HCT116 (cell line): ENCODE measurements around the gene LGALS3. TPM values are rescaled to one million over a fixed set of nuclear protein-coding genes. Genes with fewer than 3 reads are reported as not detected.

Source experiments
- ATAC-seq: fragments of 200-7000 bp; cut with Tn5 transposase; 2 replicates; pipeline ENCODE4 v1.9.1; 2020; ENCODE audit warnings: mild to moderate bottlenecking, moderate library complexity
- BruUV-seq: library from RNA; stranded (reverse); fragments of 400-500 nt; replicated peaks from 2 replicates; lab custom pipeline; 2021; lab: Mats Ljungman, UMichigan
- CTCF ChIA-PET: fragments of 300-600 bp; sonication (Branson Sonifier 250); formaldehyde crosslinking; loops from one replicate; lab custom pipeline; 2021; ENCODE audit warnings: antibody characterized with exemption; lab: Charles Lee
- POLR2A ChIA-PET: fragments of 300-600, 350-600 bp; sonication (Branson Sonifier 250); formaldehyde crosslinking; loops from one replicate; lab custom pipeline; 2021; ENCODE audit warnings: antibody characterized with exemption; lab: Charles Lee
- RAD21 ChIA-PET, 2 experiments: fragments of 300-600 bp; sonication (Branson Sonifier 250); formaldehyde crosslinking; loops; one replicate each; lab custom pipeline; 2023; ENCODE audit warnings: low total read pairs in 2 of 2; ENCODE audit not compliant: uncharacterized antibody in 2 of 2, unreplicated experiment in 2 of 2, low non-redundant PET in 1 of 2; lab: Charles Lee
- DNase-seq: peaks from one replicate; pipeline ENCODE4 v3.0.0-alpha.2; 2010; ENCODE audit warnings: low read depth, low spot score
- H2AFZ ChIP-seq: fragments of 200-600 bp; shearing (Covaris generic), sonication (generic); 2 replicates; pipeline ENCODE4 v1.6.1; 2017; ENCODE audit warnings: low read depth, mixed run types, mixed read lengths, antibody characterized with exemption, low read length; ENCODE audit not compliant: poor library complexity, severe bottlenecking
- H3K27ac ChIP-seq: 2 replicates; pipeline ENCODE4 v1.5.1; 2012; ENCODE audit warnings: low read depth, low read length
- H3K27me3 ChIP-seq: fragments of 200-600 bp; sonication (generic); 2 replicates; pipeline ENCODE4 v1.6.1; 2016; ENCODE audit warnings: mixed run types, low read length, mixed read lengths; ENCODE audit not compliant: insufficient read depth
- H3K36me3 ChIP-seq, 2 experiments: fragments of 200-500 bp in 1 of 2; fragments of 200-600 bp in 1 of 2; sonication (Bioruptor generic) in 1 of 2; sonication (generic) in 1 of 2; 2 replicates each; pipeline versions ENCODE4 v1.5.1 to v1.6.1; 2014 to 2016; ENCODE audit warnings: low read length in 2 of 2, inconsistent platforms in 1 of 2, mixed read lengths in 1 of 2, mixed run types in 1 of 2; ENCODE audit not compliant: insufficient read depth in 2 of 2, control insufficient read depth in 1 of 2
- H3K4me1 ChIP-seq, 2 experiments: fragments of 200-600 bp in 1 of 2; sonication (generic) in 1 of 2; 2 replicates each; pipeline versions ENCODE4 v1.5.1 to v1.6.1; 2012 to 2017; ENCODE audit warnings: low read length in 2 of 2, inconsistent platforms in 1 of 2, mild to moderate bottlenecking in 1 of 2, mixed read lengths in 1 of 2, mixed run types in 1 of 2, moderate library complexity in 1 of 2; ENCODE audit not compliant: insufficient read depth in 2 of 2, control insufficient read depth in 1 of 2
- H3K4me2 ChIP-seq: fragments of 200-600 bp; sonication (generic); 2 replicates; pipeline ENCODE4 v1.6.1; 2017; ENCODE audit warnings: mixed run types, low read length, mixed read lengths
- H3K4me3 ChIP-seq, 2 experiments: fragments of 200-600 bp in 1 of 2; sonication (generic) in 1 of 2; replicated peaks in 1 of 2; 2 replicates each; pipeline ENCODE4 v1.5.1; 2011 to 2016; ENCODE audit warnings: low read length in 2 of 2, control low read depth in 1 of 2, low read depth in 1 of 2, mild to moderate bottlenecking in 1 of 2, mixed read lengths in 1 of 2, mixed run types in 1 of 2
- H3K79me2 ChIP-seq: fragments of 200-600 bp; sonication (generic); 2 replicates; pipeline ENCODE4 v1.6.1; 2017; ENCODE audit warnings: mild to moderate bottlenecking, mixed run types, low read length, moderate library complexity, mixed read lengths; ENCODE audit not compliant: insufficient read depth
- H3K9ac ChIP-seq: fragments of 200-600 bp; sonication (generic); 2 replicates; pipeline ENCODE4 v1.6.1; 2016; ENCODE audit warnings: low read length, mixed read lengths
- H3K9me2 ChIP-seq: fragments of 200-600 bp; sonication (generic), shearing (Covaris generic); 2 replicates; pipeline ENCODE4 v1.6.1; 2017; ENCODE audit warnings: mixed run types, mild to moderate bottlenecking, moderate library complexity; ENCODE audit not compliant: insufficient read depth
- H3K9me3 ChIP-seq, 2 experiments: fragments of 200-500 bp in 1 of 2; fragments of 200-600 bp in 1 of 2; sonication (Bioruptor generic) in 1 of 2; sonication (generic) in 1 of 2; 2 replicates each; pipeline ENCODE4 v1.6.1; 2014 to 2017; ENCODE audit warnings: low read length in 2 of 2, mixed read lengths in 2 of 2, inconsistent platforms in 1 of 2, low read depth in 1 of 2, mild to moderate bottlenecking in 1 of 2, mixed run types in 1 of 2, moderate library complexity in 1 of 2; ENCODE audit not compliant: control insufficient read depth in 1 of 2, insufficient read depth in 1 of 2
- H4K20me1 ChIP-seq: fragments of 200-600 bp; sonication (generic), shearing (Covaris generic); 2 replicates; pipeline ENCODE4 v1.6.1; 2017; ENCODE audit warnings: mixed run types, mild to moderate bottlenecking, moderate library complexity; ENCODE audit not compliant: insufficient read depth
- CBX3 ChIP-seq: IDR thresholded peaks from 2 replicates; pipeline ENCODE4 v1.6.1; 2012; ENCODE audit warnings: low read depth
- CEBPB ChIP-seq: IDR thresholded peaks from 2 replicates; pipeline ENCODE4 v1.6.1; 2012; ENCODE audit warnings: low read depth
- EGR1 ChIP-seq: IDR thresholded peaks from 2 replicates; pipeline ENCODE4 v1.6.1; 2012; ENCODE audit warnings: low read depth
- ELF1 ChIP-seq: IDR thresholded peaks from 2 replicates; pipeline ENCODE4 v1.6.1; 2012; ENCODE audit warnings: low read depth, borderline replicate concordance
- EZH2 ChIP-seq: fragments of 200-600 bp; sonication (generic); IDR thresholded peaks from 2 replicates; pipeline ENCODE4 v1.6.1; 2017; ENCODE audit warnings: antibody characterized with exemption, mixed run types
- FOSL1 ChIP-seq: IDR thresholded peaks from 2 replicates; pipeline ENCODE4 v1.6.1; 2012; ENCODE audit warnings: low read depth
- MAX ChIP-seq: IDR thresholded peaks from 2 replicates; pipeline ENCODE4 v1.6.1; 2012
- SIN3A ChIP-seq: IDR thresholded peaks from 2 replicates; pipeline ENCODE4 v1.6.1; 2012; ENCODE audit warnings: low read depth
- SP1 ChIP-seq: IDR thresholded peaks from 2 replicates; pipeline ENCODE4 v1.6.1; 2012; ENCODE audit warnings: low read depth
- SRF ChIP-seq: IDR thresholded peaks from 2 replicates; pipeline ENCODE4 v1.6.1; 2012; ENCODE audit warnings: low read depth
- TCF7L2 ChIP-seq: IDR thresholded peaks from 2 replicates; pipeline ENCODE4 v1.7.0; 2011; ENCODE audit warnings: borderline replicate concordance, inconsistent platforms; ENCODE audit not compliant: insufficient read depth, insufficient read length; ENCODE audit errors: extremely low read depth
- YY1 ChIP-seq: IDR thresholded peaks from 2 replicates; pipeline ENCODE4 v1.6.1; 2011; ENCODE audit warnings: low read length, low read depth, moderate library complexity, mild to moderate bottlenecking; ENCODE audit not compliant: insufficient replicate concordance; ENCODE audit errors: extremely low read depth
- ZNF274 ChIP-seq: fragments of 200-500 bp; sonication (Bioruptor generic); IDR thresholded peaks from 2 replicates; pipeline ENCODE4 v1.6.1; 2014; ENCODE audit warnings: mild to moderate bottlenecking, low read depth, low read length, inconsistent platforms
- intact Hi-C: fragments of 100-400 bp; cut with micrococcal nuclease; formaldehyde crosslinking; loops from 2 replicates; pipeline ENCODE4 v1.10.0; 2022
- total RNA-seq: library from RNA; stranded (reverse); gene quantifications from one replicate; pipeline ENCODE4 v1.2.1, GENCODE V29; 2021; ENCODE audit not compliant: unreplicated experiment
- TF ChIP-seq, protein P1 (sequence below): IDR thresholded peaks from 2 replicates; pipeline ENCODE4 v1.6.1; 2012; ENCODE audit warnings: low read depth
- TF ChIP-seq, protein P2 (sequence below): IDR thresholded peaks from 2 replicates; pipeline ENCODE4 v1.6.1; 2012

LGALS3 gene
- total RNA-seq, 1 experiment from 2014 or later = 86.1 TPM

GRCh38 chr14:55136241-55136640 lies 7.2 kb downstream of the LGALS3 start (continued):
- TF ChIP-seq, protein P1, sequence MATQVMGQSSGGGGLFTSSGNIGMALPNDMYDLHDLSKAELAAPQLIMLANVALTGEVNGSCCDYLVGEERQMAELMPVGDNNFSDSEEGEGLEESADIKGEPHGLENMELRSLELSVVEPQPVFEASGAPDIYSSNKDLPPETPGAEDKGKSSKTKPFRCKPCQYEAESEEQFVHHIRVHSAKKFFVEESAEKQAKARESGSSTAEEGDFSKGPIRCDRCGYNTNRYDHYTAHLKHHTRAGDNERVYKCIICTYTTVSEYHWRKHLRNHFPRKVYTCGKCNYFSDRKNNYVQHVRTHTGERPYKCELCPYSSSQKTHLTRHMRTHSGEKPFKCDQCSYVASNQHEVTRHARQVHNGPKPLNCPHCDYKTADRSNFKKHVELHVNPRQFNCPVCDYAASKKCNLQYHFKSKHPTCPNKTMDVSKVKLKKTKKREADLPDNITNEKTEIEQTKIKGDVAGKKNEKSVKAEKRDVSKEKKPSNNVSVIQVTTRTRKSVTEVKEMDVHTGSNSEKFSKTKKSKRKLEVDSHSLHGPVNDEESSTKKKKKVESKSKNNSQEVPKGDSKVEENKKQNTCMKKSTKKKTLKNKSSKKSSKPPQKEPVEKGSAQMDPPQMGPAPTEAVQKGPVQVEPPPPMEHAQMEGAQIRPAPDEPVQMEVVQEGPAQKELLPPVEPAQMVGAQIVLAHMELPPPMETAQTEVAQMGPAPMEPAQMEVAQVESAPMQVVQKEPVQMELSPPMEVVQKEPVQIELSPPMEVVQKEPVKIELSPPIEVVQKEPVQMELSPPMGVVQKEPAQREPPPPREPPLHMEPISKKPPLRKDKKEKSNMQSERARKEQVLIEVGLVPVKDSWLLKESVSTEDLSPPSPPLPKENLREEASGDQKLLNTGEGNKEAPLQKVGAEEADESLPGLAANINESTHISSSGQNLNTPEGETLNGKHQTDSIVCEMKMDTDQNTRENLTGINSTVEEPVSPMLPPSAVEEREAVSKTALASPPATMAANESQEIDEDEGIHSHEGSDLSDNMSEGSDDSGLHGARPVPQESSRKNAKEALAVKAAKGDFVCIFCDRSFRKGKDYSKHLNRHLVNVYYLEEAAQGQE = no peak
- TF ChIP-seq ZNF274 = no peak
- no peak for TF ChIP-seq ELF1
- TF ChIP-seq, all 23 proteins: peak for 0

GRCh38 chr14:55136885-55137786 lies 8.1 kb downstream of the LGALS3 start:
- intact Hi-C loops = no loop called here
- Histone ChIP-seq H3K4me1 (peaks cover 0 to 6% of the 10 kb centered on the region in 2 experiments; a peak in 2 of 4 replicates), H2AFZ (no peak overlapping the region), H3K27me3 (no peaks in the 10 kb centered on the region), H3K79me2 (peaks cover 51% of the 10 kb centered on the region), H3K9me2 (no peaks in the 10 kb centered on the region), H3K9me3 (no peaks in the 10 kb centered on the region), H3K36me3 (peaks cover 20 to 35% of the 10 kb centered on the region in 2 experiments; a peak in 3 of 4 replicates), H3K4me3 (no peak overlapping the region), H3K27ac (no peak overlapping the region), H4K20me1 (no peaks in the 10 kb centered on the region), H3K4me2 (no peak overlapping the region), H3K9ac (no peak overlapping the region)
- CTCF ChIA-PET = interaction anchor here (0.6 to 0.8 kb wide), 2 partner anchors 47 to 86 kb away, joined by 3 read pairs; partner anchors contain the start of gene MAPK1IP1L
- POLR2A ChIA-PET = interaction anchor here (0.9 to 1.0 kb wide), 2 partner anchors 8 to 29 kb away, joined by 3 read pairs; partner anchors contain the start of gene LGALS3
- DNase-seq (no peak), ATAC-seq (no peak)
- no TSS peak for BruUV-seq
- RAD21 ChIA-PET = no interaction called here
- TF ChIP-seq, protein P1 = no peak
- no peak for TF ChIP-seq CEBPB
- no peak for TF ChIP-seq CBX3
- no peak for TF ChIP-seq SP1
- no peak for TF ChIP-seq SIN3A
- no peak for TF ChIP-seq TCF7L2
- no peak for TF ChIP-seq MAX
- TF ChIP-seq SRF = no peak
- no peak for TF ChIP-seq YY1
- TF ChIP-seq FOSL1 = no peak
- no peak for TF ChIP-seq ZNF274
- TF ChIP-seq, protein P2, sequence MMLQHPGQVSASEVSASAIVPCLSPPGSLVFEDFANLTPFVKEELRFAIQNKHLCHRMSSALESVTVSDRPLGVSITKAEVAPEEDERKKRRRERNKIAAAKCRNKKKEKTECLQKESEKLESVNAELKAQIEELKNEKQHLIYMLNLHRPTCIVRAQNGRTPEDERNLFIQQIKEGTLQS = no peak
- TF ChIP-seq EZH2 = no peak
- TF ChIP-seq EGR1 = no peak
